GM19193 (cell line): Measurements from ENCODE around the gene ITGBL1.

ENCODE experiments used
- POLR2A ChIP-seq: IDR thresholded peaks from 4 replicates; pipeline ENCODE4 v1.6.1; 2011; ENCODE audit not compliant: insufficient read depth, insufficient read length; ENCODE audit errors: extremely low read depth

Gene ITGBL1

GRCh38 chr13:101697745-101698144, 245.3 kb downstream of the ITGBL1 start:
- TF ChIP-seq POLR2A: no peak

GRCh38 chr13:101698400-101698799, 245.9 kb downstream of the ITGBL1 start:
- TF ChIP-seq POLR2A: no peak

- TF ChIP-seq POLR2A: no peak
Observed at GRCh38 chr13:101700598-101700997, 248.1 kb downstream of the ITGBL1 start.

- TF ChIP-seq POLR2A: no peak
Observed at GRCh38 chr13:101703081-101703480, 250.6 kb downstream of the ITGBL1 start.

GRCh38 chr13:101703838-101704237, 251.4 kb downstream of the ITGBL1 start:
- TF ChIP-seq POLR2A: no peak

- TF ChIP-seq POLR2A: no peak
Observed at GRCh38 chr13:101706651-101707050, 254.2 kb downstream of the ITGBL1 start.

DNA sequence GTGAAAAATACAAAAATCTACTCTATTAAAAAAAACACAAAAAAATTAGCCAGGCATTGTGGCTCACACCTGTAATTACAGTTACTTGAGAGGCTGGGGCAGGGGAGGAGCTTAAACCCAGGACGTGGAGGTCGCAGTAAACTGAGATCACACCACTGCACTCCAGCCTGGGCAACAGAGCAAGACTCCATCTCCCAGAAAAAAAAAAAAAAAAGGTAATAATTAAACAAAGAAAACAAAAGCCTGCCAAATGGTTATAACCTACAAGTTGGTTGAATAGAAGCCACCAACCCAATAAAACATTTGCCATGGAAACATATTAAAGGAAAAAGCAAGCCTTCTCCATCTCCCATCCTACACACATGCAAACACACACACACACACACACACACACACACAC, 255.2 kb downstream of the ITGBL1 start:
- TF ChIP-seq POLR2A: no peak

DNA sequence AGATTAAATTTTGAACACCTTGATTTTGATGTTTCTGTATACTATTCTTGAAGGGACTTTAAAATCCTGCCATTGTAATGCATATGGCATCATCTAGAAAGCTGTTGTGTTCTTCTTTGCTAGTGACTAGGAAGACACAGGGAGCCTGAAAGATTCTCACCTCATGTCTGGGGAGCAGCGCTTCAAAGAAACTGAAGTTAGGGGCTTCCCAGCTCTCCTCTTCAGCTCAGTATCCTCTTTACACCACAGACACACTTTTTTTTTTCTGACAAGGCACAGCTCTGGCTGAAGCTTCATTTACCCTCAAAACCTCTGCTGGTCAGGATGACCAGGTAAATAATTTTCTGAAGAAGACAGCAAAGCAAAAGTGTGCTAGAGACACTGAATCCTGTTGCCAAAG, 255.6 kb downstream of the ITGBL1 start:
- no peak for TF ChIP-seq POLR2A

GRCh38 chr13:101709952-101710351, 257.5 kb downstream of the ITGBL1 start:
- no peak for TF ChIP-seq POLR2A

DNA sequence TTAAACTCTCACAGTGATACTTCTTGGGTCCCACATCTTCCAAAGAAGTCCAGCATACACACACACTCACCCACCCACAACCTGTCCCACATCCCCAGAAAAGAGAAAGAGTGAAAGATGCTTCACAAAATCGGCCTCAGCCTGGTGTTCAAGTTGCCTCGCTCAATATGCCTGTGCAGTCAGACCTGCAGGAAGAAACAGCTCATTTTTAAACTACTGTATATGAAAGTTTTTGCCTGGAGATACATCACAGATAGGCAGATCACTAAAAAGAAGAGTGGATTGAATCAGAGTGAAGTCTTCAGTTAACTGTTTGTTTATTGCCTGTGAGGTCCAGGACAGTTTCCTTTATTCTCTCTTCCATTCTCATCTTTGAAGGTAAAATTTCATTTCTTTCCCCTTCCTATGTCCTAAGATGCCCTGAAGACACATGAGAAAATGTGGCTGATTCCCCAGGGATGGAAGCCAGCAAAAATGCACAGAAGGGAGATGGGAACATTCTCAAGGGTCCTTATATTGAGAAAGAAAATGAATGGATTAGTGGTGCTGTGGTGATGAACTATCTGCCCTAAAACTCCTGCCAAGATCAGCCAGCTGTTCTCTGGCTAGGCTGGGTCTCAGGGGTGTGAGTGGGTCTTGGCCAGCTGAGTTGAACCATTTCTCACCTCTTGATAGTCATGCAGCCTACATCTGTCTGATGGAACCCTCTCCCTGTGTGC, 259.0 kb downstream of the ITGBL1 start:
- no peak for TF ChIP-seq POLR2A

DNA sequence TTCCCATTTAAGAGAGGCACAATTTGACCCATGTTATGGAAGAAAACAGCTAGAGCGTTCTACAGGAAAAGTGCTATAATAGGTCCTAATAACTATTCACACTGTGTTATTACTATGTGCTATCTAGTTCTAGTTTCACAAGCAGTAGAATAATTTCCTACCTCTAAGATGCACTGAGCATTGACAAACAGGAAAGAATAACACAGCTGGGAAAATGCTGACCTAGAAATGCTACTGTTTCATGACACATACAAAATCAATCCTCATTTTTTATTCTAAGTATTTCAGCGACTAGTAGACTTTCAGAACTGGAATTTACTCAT, 259.5 kb downstream of the ITGBL1 start:
- TF ChIP-seq POLR2A: no peak

GRCh38 chr13:101714195-101714594, 261.7 kb downstream of the ITGBL1 start:
- no peak for TF ChIP-seq POLR2A

DNA sequence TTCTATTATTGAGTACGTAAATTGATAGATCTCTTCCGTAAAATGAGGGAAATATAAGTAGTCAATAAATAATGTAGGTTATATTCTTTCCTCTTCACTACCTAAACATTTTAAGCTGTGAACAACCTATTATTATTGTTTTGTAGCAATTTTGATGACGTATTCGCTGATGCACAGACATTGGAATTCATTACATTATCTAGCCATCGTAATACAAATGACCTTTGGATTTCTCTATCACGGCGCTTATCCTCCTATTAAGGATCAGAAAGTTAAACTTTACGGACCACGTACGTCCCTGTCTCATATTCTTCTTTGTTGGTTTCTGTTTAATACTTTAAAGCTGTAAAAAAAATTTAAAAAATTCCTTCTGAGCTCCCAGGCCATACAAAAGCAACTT, 264.9 kb downstream of the ITGBL1 start:
- TF ChIP-seq POLR2A: no peak

DNA sequence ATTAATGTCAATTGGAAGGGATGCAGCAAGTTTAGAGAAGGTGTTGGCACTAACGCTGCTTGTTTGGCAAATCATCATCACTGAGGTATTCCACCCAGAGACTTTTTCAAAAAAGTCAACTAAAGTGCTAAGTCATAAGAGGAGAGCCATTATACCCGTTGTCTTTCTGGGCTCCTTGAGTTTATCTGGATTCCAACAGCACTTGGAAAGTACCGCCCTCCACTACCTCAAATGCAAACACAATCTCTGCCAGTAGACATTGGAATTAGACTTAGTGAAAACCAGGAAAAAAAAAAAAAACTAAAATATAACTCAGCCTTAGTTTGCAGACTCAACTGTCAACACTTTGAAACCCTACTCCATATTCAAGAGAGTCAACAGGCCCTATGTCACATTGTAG, 266.0 kb downstream of the ITGBL1 start:
- TF ChIP-seq POLR2A: no peak

GRCh38 chr13:101726681-101727080, 274.2 kb downstream of the ITGBL1 start:
- TF ChIP-seq POLR2A: no peak

- no peak for TF ChIP-seq POLR2A
Observed at GRCh38 chr13:101727118-101727517, 274.6 kb downstream of the ITGBL1 start.

- no peak for TF ChIP-seq POLR2A
Observed at GRCh38 chr13:101728021-101728420, 275.5 kb downstream of the ITGBL1 start.

DNA sequence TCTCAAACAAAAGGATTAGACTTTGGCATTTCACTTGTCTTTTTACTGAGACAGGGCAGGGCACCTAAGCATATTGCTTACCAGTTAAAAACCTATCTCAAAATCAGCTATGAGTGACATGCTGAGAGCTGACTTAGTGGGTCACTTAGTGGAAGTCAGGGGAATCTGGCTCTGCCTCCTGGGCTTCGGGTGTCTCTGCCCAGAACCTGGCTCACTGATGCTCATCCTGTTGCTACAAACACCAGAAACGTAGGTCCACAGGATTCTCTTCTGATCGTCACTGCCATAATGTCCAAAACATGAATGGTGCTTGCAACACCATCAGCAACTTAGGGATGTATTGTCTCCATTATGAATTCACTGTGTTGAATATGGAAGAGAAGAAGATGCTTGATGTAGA, 276.1 kb downstream of the ITGBL1 start:
- no peak for TF ChIP-seq POLR2A

DNA sequence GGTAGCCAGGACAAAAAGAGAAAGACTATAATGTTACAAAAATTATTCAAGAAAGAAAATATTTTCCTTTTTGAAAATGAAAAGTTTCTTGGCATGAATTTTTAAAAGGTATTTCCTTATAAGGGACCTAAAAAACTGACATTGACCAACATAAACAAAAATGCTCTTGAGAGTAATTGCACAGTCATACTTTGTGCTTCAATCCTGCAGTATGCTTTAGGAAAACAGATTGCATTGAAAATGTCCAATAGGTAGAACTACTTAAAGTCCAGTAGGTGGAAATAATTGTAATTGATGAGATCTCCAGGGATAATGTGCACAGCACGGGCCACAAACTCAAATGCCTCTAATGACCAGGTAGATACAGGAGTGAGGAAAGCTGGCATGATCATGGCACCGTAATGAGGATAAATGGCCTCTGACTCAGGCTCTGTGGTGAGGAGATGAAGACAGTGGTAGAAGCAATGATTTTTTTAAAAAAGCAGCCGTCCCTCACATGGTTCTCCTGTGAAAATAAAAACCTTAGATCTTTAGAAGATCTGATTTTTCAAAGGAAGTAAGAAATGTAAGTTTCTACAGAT, 278.0 kb downstream of the ITGBL1 start:
- no peak for TF ChIP-seq POLR2A
